NCI-H446 (cell line): ENCODE measurements around the gene GPC5.
"Not testable (repeated sequence)": the region's sequence is repeated elsewhere in the genome, so short reads cannot be mapped to it uniquely, and the experiment has no call there.

ENCODE experiments used
- DNase-seq, 2 experiments: peaks; one replicate each; lab custom pipeline; 2025; lab: John Stamatoyannopoulos, UW

Gene GPC5

GRCh38 chr13:91773591-91774227 is 375.3 kb downstream of the GPC5 start:
- peak in 1 of 2 experiments; percentile 0 for DNase-seq

DNA sequence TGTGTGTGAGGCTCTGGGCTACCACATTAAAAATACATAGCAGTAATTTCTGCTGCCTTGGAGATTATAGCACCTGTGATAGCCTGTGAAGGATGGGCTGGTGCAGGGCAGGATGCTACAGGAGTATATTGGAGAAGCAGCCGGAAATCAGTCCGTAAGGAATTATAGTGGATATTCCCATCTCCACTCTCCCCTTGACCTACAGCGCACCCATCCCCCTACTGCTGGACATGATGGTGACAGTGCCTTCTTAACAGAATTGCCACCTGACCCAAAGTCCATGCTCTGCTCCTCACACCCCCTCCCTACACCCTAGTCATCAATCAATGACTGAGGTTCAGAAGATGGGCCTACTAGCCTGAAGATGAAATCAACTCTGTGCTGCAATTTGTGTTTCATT is 376.0 kb downstream of the GPC5 start:
- no peak for DNase-seq

DNA sequence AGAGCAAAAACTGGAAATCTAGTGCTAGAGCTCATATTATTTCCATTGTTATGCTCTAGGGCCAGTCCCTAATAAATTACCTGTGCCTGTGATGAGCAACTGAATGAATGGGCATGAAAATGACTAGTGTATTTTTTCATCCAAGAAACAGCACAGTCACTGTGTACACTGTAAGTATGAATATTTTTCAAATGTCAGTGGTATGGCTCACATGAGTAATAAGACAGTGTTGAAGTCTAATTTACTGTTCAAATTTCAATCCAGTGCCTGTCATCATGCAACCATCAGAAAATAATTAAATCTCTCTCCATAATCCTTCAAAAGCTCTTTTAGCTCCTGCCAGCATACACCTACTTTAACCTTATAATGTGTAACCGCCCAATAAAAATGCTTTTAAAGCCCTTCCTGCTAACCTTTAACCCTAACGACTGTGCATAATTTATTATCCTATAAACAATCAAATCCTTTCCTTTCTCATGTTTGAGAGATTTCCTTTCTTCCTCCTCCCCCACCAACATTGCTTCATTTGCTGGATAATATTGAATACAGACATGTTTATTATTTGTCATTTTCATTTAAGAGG is 378.3 kb downstream of the GPC5 start:
- no peak for DNase-seq

DNA sequence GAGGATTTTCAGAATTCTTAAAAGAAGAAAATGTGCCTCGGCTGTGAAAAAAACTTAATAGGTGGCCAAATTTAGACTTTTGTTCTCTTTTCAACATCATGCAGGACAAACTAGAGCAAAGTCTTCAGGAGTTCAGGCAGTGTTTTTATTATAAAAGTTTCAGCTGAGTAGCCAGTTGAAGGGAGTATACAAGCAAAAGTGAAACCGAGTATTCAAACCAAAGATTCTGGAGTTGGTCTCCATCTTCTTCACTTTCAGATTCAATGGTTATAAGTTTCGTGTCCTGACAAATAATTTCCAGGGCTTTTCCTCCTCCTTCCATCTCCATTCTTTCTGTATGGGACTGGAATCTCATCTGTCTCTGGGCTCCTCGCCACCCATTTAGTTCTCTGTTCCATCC is 379.7 kb downstream of the GPC5 start:
- DNase-seq, result no peak

DNA sequence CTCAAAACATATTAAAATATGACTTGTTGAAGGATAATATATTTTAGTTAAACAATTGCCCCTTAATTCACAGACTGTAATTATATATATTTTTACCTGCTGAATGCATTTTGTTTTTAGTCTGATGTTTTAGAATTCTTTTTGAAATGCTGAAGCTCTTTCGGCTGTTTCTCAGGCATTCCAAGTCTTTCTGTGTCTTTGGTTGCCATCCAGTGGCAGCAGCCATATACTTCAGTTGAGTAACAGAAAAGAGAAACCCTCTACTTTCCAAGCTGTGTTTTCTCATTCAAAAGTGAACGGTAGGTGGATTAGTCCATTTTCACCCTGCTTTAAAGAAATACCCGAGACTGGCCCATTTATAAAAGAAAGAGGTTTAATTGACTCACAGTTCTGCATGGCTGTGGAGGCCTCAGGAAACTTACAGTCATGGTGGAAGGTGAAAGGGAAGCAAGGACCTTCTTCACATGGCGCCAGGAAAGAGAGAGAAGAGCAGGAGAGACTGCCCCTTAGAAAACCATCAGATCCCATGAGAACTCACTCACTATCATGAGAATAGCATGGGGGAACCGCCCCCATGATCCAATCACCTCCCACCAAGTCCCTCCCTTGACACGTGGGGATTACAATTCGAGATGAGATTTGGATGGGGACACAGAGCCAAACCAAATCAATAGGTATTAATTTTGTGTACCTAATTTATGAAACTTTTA is 383.7 kb downstream of the GPC5 start:
- DNase-seq, result not testable (repeated sequence)

DNA sequence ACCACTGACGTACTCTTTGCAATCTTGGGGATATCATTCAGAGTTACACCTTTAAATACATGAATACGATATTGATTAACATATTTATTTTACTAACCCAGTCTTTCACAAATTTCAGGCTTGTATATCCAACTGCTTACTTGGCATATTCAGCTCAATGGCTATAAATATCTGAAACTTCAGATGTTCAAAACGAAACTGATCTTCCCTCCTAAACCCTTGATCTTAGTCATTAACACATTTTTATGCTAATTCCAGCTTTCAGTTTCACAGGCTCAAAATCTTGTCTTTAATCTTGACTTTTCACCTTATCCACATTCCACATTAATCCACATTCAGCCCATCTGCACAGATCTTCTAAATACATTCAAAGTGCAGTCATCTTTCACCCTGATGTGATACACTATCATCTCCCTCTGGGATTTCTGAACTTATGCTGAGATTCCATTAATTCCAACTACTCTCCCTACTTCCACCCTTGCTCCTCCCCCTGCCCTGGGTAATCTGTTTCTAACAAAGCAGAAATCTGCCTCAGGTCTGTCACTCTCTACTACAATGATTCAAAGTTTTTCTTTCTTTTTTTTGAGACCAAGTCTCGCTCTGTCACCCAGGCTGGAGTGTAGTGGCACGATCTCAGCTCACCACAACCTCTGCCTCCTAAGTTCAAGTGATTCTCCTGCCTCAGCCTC is 387.2 kb downstream of the GPC5 start:
- DNase-seq, result no peak

DNA sequence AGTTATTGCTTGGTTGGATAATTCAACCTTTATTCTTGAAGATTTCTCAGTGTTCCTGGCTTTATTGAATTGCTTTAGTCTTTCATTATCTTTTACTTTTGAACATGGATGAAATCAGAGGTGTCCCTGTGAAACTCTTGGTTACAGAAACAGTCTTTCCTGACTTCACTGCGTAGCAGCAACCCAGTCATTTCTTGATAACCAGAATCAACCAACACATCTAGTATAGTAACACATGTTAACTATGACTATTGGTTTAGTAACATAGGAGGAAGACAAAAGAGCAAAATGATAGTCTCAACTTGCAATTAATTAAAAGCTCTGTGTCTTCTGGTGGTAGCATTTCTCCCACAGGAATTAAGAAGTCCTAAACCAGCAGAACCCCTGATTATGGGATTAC is 393.6 kb downstream of the GPC5 start:
- no peak for DNase-seq

GRCh38 chr13:91797567-91797966 is 399.1 kb downstream of the GPC5 start:
- DNase-seq, result no peak

GRCh38 chr13:91798338-91798737 is 399.9 kb downstream of the GPC5 start:
- DNase-seq, result not testable (repeated sequence)

DNA sequence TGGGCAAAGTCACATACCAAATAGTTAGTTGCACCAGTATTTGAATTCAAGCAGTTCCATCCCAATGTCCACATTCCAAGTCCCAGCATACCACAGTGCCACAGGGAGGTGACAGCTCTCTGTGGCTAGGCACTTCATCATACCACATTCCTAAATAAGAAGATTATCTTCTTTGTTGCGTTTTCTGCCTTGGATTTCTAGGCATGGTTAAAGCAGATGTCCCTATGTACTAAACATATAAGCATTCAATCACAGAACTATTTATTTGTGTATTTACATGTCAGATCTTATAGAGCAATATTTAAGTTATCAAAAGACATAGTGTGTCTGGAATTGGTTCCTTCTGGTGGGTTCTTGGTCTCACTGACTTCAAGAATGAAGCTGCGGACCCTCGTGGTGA is 403.4 kb downstream of the GPC5 start:
- not testable (repeated sequence) for DNase-seq

- DNase-seq, result no peak
Observed at GRCh38 chr13:91802957-91803356, 404.5 kb downstream of the GPC5 start.

DNA sequence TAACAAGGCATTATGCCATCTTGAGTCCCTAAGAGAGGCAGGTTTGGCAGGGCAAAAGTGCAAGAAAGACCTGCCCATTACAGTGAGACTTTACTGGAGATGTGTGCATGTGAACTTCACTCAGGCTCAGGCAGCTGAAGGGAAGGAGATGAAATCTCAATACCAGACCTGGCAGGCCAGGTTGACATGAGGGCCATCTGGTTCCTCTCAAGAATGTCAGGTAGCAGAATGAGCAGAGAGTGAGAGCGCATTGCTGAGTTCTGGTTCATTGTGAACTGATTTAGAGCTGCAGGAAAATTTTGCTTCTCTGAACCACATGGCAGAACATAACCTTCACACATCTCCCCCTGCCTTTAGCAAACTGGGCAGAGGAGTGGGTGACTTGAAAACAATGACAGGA is 406.3 kb downstream of the GPC5 start:
- DNase-seq, result no peak

GRCh38 chr13:91805605-91806004 is 407.2 kb downstream of the GPC5 start:
- no peak for DNase-seq

DNA sequence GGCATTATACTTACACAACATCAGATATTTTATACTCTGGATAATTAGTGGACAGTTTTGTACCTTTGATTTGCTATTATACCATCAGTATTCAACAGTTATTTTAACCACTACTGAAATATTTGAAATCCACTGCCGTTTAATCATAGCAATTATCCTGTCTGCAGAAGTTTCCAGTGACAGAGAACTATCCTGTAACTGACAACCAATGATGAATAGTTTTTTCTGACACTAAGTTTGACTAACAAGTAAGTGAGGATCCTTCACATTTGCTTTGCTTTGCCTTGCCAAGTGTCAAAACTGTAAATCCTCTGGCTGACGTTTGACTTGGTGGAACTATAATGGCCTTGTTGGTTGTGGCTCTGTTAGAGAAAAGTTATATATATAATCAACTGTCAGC is 410.7 kb downstream of the GPC5 start:
- no peak for DNase-seq

GRCh38 chr13:91813253-91813652 is 414.8 kb downstream of the GPC5 start:
- peak in 1 of 2 experiments; percentile 14 for DNase-seq

- DNase-seq, result no peak
Observed at GRCh38 chr13:91816263-91816807, 417.9 kb downstream of the GPC5 start.

- DNase-seq, result peak; percentile 11 to 46
Observed at GRCh38 chr13:91817250-91817649, 418.8 kb downstream of the GPC5 start.

GRCh38 chr13:91824416-91824815 is 426.0 kb downstream of the GPC5 start:
- no peak for DNase-seq

DNA sequence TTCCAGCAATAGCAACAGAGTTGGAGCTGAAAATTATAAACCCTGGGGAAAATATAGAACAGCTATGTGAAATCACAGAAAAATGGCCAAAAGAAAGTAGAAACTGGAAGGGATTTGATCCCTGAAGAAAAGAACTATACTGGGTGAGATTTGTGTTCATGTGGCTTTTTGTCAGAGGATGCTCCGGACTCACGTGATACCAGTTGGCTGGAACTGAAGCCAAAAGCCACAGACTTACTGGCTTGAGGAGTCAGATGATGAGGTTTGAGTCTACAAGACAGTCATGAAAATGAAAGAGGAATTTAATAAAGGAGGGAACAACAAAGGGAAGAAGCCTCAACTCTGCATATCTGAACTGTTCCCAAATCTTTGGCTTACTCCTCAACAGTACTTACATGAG is 427.1 kb downstream of the GPC5 start:
- no peak for DNase-seq

DNA sequence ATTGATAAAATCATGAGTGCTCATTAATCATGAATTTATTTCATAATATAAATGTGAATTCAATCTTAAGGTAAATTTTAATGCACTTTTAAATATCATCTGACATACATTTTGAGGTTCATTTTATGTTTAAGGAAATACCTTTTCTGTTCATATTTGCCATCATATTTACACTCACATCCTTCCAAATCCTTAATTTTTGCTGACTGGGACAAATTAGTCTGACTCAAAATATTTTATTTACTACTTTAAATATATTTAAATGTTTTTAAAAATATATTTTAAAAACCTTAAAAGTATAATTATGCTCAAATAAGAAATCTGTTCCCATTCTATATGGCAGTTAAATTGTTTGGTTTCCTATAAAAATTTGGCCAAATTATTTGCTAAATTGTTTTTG is 438.1 kb downstream of the GPC5 start:
- DNase-seq, result no peak

DNA sequence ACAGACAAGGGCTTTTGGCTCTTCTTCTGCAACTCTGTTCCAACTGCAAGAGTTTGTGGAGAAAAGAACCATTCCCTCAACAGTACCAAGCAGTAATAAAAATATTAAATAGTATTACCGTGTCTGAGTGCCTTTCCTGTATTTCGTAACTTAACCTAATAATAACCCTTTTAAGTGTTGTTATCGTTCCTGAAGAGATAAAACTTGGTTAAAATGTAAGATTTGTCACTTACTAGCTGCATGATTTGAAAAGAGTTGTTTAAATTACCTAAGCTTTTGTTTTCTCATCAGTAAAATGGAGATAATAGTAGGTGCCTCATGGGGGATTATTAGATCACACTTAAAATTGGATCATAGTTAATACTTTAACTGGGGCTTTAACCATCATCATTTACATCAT is 447.2 kb downstream of the GPC5 start:
- no peak for DNase-seq

DNA sequence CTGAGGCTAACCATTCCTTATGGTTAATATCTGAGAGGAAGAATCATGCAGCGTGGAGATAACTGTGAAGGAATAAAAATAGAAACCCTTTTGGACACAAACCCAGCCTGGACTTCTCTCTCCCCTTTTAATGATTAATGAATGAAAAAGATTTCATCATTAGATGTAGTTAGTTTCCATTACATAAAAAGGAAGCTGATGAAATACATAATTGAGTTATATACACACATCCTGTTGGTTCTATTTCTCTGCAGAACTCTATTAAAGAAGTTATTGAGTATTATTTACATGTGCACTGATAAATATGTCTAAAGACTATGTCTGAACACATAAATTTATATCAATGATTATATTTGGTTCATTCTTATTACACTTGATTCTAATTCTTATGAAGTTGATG is 465.3 kb downstream of the GPC5 start:
- no peak for DNase-seq

- DNase-seq, result no peak
Observed at GRCh38 chr13:91868351-91868750, 469.9 kb downstream of the GPC5 start.
